ENCODE measurements around the gene METAP2.

DNA sequence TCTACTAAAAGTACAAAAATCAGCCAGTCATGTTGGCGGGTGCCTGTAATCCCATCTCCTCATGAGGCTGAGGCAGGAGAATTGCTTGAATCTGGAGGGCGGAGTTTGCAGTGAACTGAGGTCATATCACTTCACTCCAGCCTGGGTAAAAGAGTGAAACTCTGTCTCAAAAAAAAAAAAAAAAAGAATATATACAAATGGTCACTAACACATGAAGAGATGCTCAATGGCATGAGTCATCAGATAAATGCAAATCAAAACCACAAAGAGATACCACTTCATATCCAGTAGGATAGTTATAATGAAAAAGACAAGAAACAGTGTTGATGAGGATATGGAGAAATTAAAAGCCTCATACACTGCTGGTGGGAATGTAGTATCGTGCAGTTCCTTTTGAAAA, 33.6 kb upstream of the METAP2 start:
- TF ChIP-seq, protein P1, sequence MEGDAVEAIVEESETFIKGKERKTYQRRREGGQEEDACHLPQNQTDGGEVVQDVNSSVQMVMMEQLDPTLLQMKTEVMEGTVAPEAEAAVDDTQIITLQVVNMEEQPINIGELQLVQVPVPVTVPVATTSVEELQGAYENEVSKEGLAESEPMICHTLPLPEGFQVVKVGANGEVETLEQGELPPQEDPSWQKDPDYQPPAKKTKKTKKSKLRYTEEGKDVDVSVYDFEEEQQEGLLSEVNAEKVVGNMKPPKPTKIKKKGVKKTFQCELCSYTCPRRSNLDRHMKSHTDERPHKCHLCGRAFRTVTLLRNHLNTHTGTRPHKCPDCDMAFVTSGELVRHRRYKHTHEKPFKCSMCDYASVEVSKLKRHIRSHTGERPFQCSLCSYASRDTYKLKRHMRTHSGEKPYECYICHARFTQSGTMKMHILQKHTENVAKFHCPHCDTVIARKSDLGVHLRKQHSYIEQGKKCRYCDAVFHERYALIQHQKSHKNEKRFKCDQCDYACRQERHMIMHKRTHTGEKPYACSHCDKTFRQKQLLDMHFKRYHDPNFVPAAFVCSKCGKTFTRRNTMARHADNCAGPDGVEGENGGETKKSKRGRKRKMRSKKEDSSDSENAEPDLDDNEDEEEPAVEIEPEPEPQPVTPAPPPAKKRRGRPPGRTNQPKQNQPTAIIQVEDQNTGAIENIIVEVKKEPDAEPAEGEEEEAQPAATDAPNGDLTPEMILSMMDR (IDR thresholded peaks at IDR 0.05): no peak
- TF ChIP-seq FOSL2 (IDR thresholded peaks at IDR 0.05; ENCODE audit: borderline replicate concordance, low read depth): no peak
- no peak for TF ChIP-seq EZH2phosphoT487 (IDR thresholded peaks at IDR 0.05; ENCODE audit: borderline replicate concordance, low read depth)
- TF ChIP-seq, protein P2, sequence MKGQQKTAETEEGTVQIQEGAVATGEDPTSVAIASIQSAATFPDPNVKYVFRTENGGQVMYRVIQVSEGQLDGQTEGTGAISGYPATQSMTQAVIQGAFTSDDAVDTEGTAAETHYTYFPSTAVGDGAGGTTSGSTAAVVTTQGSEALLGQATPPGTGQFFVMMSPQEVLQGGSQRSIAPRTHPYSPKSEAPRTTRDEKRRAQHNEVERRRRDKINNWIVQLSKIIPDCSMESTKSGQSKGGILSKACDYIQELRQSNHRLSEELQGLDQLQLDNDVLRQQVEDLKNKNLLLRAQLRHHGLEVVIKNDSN (IDR thresholded peaks at IDR 0.05; ENCODE audit: borderline replicate concordance, low read depth): no peak
- no peak for TF ChIP-seq POLR2AphosphoS5 (IDR thresholded peaks at IDR 0.05; ENCODE audit: low read depth, low read length)
- no peak for TF ChIP-seq GABPA (IDR thresholded peaks at IDR 0.05; ENCODE audit: low read depth)
- TF ChIP-seq, protein P3, sequence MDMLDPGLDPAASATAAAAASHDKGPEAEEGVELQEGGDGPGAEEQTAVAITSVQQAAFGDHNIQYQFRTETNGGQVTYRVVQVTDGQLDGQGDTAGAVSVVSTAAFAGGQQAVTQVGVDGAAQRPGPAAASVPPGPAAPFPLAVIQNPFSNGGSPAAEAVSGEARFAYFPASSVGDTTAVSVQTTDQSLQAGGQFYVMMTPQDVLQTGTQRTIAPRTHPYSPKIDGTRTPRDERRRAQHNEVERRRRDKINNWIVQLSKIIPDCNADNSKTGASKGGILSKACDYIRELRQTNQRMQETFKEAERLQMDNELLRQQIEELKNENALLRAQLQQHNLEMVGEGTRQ (IDR thresholded peaks at IDR 0.05; ENCODE audit: borderline replicate concordance, low read depth, low read length): no peak
- no peak for TF ChIP-seq NFIC (IDR thresholded peaks at IDR 0.05; ENCODE audit: borderline replicate concordance)
- TF ChIP-seq EP300 (IDR thresholded peaks at IDR 0.05; ENCODE audit: borderline replicate concordance in 1 of 2, low read depth in 1 of 2, low read length in 1 of 2): no peak
- TF ChIP-seq GATA2 (CRISPR knock-in tag; IDR thresholded peaks at IDR 0.05): no peak
- TF ChIP-seq, protein P4, sequence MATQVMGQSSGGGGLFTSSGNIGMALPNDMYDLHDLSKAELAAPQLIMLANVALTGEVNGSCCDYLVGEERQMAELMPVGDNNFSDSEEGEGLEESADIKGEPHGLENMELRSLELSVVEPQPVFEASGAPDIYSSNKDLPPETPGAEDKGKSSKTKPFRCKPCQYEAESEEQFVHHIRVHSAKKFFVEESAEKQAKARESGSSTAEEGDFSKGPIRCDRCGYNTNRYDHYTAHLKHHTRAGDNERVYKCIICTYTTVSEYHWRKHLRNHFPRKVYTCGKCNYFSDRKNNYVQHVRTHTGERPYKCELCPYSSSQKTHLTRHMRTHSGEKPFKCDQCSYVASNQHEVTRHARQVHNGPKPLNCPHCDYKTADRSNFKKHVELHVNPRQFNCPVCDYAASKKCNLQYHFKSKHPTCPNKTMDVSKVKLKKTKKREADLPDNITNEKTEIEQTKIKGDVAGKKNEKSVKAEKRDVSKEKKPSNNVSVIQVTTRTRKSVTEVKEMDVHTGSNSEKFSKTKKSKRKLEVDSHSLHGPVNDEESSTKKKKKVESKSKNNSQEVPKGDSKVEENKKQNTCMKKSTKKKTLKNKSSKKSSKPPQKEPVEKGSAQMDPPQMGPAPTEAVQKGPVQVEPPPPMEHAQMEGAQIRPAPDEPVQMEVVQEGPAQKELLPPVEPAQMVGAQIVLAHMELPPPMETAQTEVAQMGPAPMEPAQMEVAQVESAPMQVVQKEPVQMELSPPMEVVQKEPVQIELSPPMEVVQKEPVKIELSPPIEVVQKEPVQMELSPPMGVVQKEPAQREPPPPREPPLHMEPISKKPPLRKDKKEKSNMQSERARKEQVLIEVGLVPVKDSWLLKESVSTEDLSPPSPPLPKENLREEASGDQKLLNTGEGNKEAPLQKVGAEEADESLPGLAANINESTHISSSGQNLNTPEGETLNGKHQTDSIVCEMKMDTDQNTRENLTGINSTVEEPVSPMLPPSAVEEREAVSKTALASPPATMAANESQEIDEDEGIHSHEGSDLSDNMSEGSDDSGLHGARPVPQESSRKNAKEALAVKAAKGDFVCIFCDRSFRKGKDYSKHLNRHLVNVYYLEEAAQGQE (IDR thresholded peaks at IDR 0.05; ENCODE audit: low read depth, low read length): no peak
- TF ChIP-seq SMC3 (IDR thresholded peaks at IDR 0.05; ENCODE audit: low read depth, low read length): no peak

Measured in SK-N-SH (cell line).